Panc1 (cell line): ENCODE results near the gene NDUFA7.
"Not testable (repeated sequence)": the region's sequence is repeated elsewhere in the genome, so short reads cannot be mapped to it uniquely, and the experiment has no call there.

Experiments used
- CTCF ChIP-seq: fragments of 450-650 bp; IDR thresholded peaks from 2 replicates; pipeline ENCODE4 v1.5.1; 2017; ENCODE audit warnings: mild to moderate bottlenecking
- REST ChIP-seq, 2 experiments: IDR thresholded peaks; 2 replicates each; pipeline ENCODE4 v1.6.1; 2011 to 2012; ENCODE audit warnings: low read depth in 2 of 2, control low read depth in 1 of 2, low read length in 1 of 2, mild to moderate bottlenecking in 1 of 2, moderate library complexity in 1 of 2; ENCODE audit not compliant: insufficient read depth in 1 of 2

GRCh38 chr19:8291337-8291736 lies 29.8 kb downstream of the NDUFA7 start:
- TF ChIP-seq CTCF; REST (IDR thresholded peaks at IDR 0.05; ENCODE audit: insufficient read depth in 1 of 2, low read depth in 2 of 2, low read length in 1 of 2): not testable (repeated sequence)
